NCI-H345 treated with DMSO at 0.1 percent for 48 hours (cell line): ENCODE measurements around the gene RPL13A.
A peak's percentile ranks its signal among the peaks of the same experiment; 100 is the strongest.
"Not testable (repeated sequence)": the region's sequence is repeated elsewhere in the genome, so short reads cannot be mapped to it uniquely, and the experiment has no call there.

ENCODE experiments used
- DNase-seq: peaks from one replicate; lab custom pipeline; 2025; ENCODE audit not compliant: unreplicated experiment; lab: John Stamatoyannopoulos, UW

RPL13A gene

GRCh38 chr19:49487277-49488045 lies at the start of gene RPL13A:
TSS of gene RPL13A (plus strand) at chr19:49487608. CDS start at chr19:49487630, 22 bp downstream.
- peak; percentile 92 for DNase-seq

GRCh38 chr19:49438261-49438660 lies 49.1 kb upstream of the RPL13A start:
- no peak for DNase-seq

- no peak for DNase-seq
These were observed 47.6 kb upstream of the RPL13A start for GRCh38 chr19:49439836-49440235.

- no peak for DNase-seq
These were observed 46.8 kb upstream of the RPL13A start for GRCh38 chr19:49440439-49441209.

GRCh38 chr19:49441210-49441959 lies 46.0 kb upstream of the RPL13A start, which contains the start of gene SLC17A7:
TSS of gene SLC17A7 (minus strand) at chr19:49441527. CDS start at chr19:49441379, 148 bp downstream.
- peak; percentile 35 for DNase-seq

- no peak for DNase-seq
These were observed 45.5 kb upstream of the RPL13A start for GRCh38 chr19:49441960-49442350.

DNA sequence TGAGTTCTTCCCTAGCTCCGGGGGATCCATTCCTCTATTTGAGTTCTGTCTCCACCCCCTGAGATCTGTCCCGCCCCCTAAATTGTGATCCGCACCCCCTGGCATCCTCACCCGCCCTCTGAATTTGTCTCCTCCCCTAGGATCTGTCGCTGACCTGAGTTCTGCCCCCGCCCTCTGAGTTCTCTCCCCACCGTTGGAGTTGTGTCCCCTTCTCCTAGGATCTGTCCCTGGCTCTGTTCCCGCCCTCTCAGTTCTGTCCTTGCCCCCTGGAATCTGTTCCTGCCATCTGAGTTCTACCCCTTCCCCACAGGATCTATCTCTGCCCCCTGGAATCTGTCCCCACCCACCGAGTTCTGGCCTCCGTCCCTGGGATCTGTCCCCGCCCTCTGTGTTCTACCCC lies 45.1 kb upstream of the RPL13A start:
- DNase-seq: peak; percentile 45

GRCh38 chr19:49442771-49443365 lies 44.5 kb upstream of the RPL13A start:
- DNase-seq: peak; percentile 73

DNA sequence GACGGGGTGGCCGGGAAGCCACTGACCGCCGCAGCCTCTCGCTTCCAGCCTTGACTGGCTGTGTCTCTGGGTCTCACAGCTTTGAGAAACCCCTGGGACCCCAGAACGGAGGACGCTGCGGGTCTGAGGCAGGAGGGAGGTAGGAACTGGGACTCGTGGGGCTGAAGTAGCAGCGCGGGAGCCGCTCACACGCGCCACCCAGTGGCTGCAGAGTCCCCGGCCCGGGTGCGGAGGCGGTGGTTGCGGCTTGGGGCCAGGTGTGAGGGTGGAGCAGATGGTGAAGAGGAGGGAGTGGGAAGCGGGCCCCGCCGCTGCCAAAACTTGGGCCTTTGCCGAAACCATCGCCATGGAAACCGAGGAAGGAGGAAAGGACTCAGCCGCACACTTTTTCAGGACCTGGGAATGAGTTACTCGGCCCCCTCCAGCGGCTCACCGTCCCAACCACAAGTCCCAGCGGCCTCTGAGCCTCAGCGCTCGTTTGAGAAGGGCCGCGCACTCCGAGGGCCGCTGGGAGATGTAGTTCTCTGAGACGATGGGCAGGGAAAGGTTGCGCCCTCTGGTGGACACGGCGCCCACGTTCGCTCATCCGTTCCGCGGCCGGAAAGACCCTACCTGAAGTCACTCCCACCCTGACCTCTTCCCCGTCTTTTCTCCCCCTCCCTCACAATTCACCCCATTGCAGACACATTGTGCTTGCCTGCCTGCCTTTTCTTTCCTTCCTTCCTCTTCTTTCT lies 43.9 kb upstream of the RPL13A start:
- peak; percentile 81 for DNase-seq

DNA sequence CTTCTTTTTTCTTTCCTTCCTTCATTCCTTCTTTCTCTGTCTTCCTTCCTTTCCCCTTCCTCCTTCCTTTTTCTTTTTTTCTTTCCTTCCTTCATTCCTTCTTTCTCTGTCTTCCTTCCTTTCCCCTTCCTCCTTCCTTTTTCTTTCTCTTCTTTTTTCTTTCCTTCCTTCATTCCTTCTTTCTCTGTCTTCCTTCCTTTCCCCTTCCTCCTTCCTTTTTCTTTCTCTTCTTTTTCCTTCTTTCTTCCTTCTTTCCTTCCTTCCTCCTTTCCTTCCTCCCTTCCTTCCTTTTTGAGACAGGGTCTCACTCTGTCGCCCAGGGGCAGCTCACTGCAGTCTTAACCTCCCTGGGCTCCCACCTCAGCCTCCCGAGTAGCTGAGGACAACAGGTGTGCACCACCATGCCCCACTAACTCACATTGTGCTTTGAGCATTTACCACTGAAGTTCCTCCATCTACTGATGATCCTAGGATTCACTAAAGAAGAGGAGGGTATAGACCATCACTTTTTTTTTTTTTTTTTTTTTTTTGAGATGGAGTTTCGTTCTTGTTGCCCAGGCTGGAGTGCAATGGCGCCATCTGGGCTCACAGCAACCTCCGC lies 43.2 kb upstream of the RPL13A start:
- DNase-seq: not testable (repeated sequence)

GRCh38 chr19:49445997-49446396 lies 41.4 kb upstream of the RPL13A start:
- no peak for DNase-seq

DNA sequence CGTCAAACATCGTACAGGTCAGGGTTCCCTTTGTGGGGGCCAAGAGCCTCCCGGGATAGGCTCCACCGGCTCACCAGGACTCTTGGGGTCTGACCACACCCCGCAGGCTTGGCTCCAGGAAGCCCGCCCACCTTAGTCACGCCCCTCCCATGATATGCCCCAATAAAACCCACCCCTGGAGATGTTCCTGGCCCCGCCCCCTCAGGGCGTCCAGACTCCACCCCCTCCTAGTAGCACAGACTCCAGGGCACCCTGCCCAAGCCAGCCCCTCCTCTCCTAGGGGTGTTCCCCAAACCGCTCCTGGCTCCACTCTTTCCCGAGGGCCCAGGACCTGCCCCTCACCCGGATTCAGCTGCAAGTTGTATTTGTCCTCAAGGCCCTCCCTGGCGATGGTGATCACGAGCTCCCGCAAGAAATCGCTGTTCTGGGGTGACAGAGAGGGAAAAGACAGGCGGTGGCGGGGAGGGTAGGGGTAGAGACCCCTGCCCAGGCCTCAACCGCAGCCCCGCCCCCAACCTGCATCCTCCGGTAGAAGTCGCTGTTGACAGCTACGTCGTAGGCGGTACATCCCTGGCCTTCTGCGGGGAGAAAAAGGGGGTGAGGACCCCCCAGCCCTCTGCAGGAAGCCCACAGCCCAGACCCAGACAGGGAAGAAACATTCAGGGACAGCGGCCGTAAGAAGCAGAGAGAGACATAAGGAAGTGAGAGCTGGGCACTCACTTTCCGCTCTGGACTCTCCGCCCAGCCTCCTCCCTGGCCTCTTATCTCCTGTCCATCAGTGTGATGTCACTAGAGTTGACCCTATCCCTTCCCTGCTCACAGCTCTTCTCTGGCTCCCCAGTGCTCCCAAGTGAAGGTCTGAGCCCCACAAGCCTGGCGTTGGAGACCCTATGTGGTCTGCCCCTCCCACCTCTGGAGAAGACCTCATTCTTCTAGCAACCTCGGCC lies 39.6 kb upstream of the RPL13A start:
- no peak for DNase-seq

DNA sequence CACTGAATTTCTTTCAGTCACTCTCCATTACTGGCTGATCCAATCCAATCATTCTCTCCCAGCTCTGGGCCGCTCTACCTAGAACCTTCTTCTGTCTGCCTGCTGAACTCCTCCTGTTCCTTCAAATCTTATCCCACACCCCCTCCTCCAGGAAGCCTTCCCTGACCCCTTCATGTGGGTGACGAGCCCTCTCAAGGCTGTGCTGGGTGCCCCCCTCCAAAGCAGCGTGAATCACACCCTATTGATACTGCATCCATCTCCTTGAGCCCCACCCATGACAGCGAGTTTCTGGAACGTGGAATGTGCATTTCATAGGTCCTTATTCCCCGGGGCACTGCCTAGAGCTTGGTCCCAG lies 39.0 kb upstream of the RPL13A start:
- DNase-seq: no peak

GRCh38 chr19:49450405-49450804 lies 37.0 kb upstream of the RPL13A start:
- DNase-seq: no peak

DNA sequence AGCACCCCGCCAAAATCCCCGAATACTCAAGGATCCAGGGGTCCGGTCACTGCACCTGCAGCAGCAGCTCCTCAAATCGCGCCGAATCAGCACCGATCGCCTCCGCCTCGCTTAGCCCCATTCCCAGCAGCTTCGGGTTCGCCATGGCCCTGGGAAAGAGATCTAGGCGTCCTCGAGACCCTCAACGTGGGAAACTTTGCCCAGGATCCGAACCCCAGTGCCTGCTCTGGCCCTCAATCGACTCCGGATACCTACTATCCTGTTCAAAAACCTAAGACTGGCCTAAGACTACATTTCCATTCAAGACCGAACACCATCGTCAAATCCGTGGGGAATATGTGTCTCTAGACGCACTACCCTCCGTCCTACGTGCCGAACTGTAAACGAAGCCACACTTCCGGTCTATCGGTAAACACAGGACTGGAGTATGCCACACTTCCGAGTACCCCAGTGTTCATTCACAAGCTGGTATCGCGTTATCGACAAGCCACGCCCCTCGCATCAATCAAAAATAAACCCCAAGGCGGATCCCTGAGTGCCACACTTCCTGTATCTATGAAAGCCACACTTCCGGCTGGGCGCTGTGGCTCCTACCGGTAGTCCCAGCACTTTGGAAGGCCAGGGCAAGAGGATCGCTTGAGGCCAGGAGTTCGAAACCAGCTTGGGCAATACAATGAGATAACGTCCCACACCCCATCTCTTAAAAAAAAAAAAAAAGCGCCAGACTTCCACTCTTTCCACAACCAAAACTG lies 35.8 kb upstream of the RPL13A start, which contains the start of gene PIH1D1:
Gene PIH1D1, minus strand, starts transcription at position 385 of the 752 bp plus-strand sequence. Its CDS starts 240 bp downstream, at position 145.
- DNase-seq: peak; percentile 86

GRCh38 chr19:49453013-49453756 lies 34.2 kb upstream of the RPL13A start, which contains the start of gene ALDH16A1:
TSS of gene ALDH16A1 (plus strand) at chr19:49453225. CDS start at chr19:49453332, 107 bp downstream.
- peak; percentile 84 for DNase-seq

DNA sequence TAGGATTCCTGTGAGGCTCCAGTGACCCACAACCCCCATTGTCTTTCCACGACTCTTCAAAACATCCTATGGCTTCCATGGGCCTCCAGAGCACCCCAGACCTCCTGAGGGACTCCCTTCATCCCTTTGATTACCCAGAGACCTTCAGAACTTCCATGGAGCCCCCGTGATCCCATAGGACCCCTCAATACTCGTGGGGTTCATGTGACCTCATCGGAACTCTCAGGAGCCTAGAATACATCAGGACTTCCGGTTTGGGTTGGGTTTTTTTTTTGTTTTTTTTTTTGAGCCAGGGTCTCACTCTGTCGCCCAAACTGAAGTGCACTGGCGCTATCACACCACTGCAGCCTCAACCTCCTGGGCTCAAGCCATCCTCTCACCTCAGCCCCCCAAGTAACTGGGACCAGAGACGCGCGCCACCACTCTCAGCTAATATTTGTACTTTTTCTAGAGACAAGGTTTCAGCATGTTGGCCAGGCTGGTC lies 33.6 kb upstream of the RPL13A start:
- no peak for DNase-seq
